Measurements from ENCODE around the gene METTL4. TPM values are rescaled to one million over a fixed set of nuclear protein-coding genes. Genes with fewer than 3 reads are reported as not detected.

METTL4 gene
- total RNA-seq, 1 experiment from 2014 or later = 15.5 TPM

DNA sequence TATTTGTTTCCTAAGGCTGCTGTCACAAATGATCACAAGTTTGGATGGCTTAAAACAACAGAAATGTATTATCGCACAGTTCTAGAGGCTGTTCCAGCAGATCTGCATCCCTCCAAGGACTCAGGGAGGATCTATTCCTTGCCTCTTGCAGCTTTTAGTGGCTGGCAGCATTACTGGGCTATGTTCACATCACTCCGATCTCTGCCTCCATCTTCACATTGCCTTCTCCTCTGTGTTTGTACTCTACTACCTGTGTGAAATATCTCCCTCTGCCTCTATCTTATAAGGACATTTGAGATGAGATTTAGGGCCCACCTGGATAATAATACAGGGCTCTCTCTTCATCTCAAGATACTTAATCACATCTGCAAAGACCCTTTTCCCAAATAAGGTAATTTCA, 19.0 kb upstream of the METTL4 start:
- TF ChIP-seq RAD21 (IDR thresholded peaks at IDR 0.05; ENCODE audit: low read depth) (no peak), SRF (IDR thresholded peaks at IDR 0.05; ENCODE audit: low read depth) (no peak), JUND (IDR thresholded peaks at IDR 0.05) (no peak), ZNF274 (IDR thresholded peaks at IDR 0.05; ENCODE audit: low read depth, low read length) (no peak), SP1 (IDR thresholded peaks at IDR 0.05; ENCODE audit: low read depth) (no peak), POLR2AphosphoS5 (IDR thresholded peaks at IDR 0.05; ENCODE audit: low read depth, low read length) (no peak)
- TF ChIP-seq, protein P1, sequence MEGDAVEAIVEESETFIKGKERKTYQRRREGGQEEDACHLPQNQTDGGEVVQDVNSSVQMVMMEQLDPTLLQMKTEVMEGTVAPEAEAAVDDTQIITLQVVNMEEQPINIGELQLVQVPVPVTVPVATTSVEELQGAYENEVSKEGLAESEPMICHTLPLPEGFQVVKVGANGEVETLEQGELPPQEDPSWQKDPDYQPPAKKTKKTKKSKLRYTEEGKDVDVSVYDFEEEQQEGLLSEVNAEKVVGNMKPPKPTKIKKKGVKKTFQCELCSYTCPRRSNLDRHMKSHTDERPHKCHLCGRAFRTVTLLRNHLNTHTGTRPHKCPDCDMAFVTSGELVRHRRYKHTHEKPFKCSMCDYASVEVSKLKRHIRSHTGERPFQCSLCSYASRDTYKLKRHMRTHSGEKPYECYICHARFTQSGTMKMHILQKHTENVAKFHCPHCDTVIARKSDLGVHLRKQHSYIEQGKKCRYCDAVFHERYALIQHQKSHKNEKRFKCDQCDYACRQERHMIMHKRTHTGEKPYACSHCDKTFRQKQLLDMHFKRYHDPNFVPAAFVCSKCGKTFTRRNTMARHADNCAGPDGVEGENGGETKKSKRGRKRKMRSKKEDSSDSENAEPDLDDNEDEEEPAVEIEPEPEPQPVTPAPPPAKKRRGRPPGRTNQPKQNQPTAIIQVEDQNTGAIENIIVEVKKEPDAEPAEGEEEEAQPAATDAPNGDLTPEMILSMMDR (IDR thresholded peaks at IDR 0.05 in 2 of 3, conservative IDR thresholded peaks at IDR 0.05 in 1 of 3; ENCODE audit: borderline replicate concordance in 1 of 3, insufficient read depth in 1 of 3, low read depth in 2 of 3, low read length in 2 of 3) = no peak
- TF ChIP-seq, protein P2, sequence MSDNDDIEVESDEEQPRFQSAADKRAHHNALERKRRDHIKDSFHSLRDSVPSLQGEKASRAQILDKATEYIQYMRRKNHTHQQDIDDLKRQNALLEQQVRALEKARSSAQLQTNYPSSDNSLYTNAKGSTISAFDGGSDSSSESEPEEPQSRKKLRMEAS (IDR thresholded peaks at IDR 0.05) = no peak
- no peaks in the 10 kb centered on the region for H3K9me2 ChIP-seq (ENCODE audit: insufficient read depth)
- H3K4me2 ChIP-seq (ENCODE audit: low read length) = no peak overlapping the region
- no peaks in the 10 kb centered on the region for H3K27me3 ChIP-seq (ENCODE audit: insufficient read depth, low read length)
- no peak for DNase-seq (ENCODE audit: low read depth, low spot score)
- ATAC-seq = no peak
- H3K36me3 ChIP-seq (ENCODE audit: control insufficient read depth in 1 of 2, insufficient read depth in 2 of 2, low read length in 2 of 2) = peaks cover 15 to 57% of the 10 kb centered on the region in 2 experiments
- no peak overlapping the region for H2AFZ ChIP-seq (ENCODE audit: low read depth, low read length, poor library complexity, severe bottlenecking)
- ChIA-PET POLR2A (no interaction called here), CTCF (no interaction called here), RAD21 (ENCODE audit: low non-redundant PET in 1 of 2, low total read pairs in 2 of 2, uncharacterized antibody in 2 of 2, unreplicated experiment in 2 of 2) (no interaction called here)
- no peak overlapping the region for H3K4me3 ChIP-seq (replicated peaks in 1 of 2; ENCODE audit: low read depth in 1 of 2, low read length in 2 of 2)
- H3K27ac ChIP-seq (ENCODE audit: low read depth, low read length) = no peak overlapping the region
- H4K20me1 ChIP-seq (ENCODE audit: insufficient read depth) = no peaks in the 10 kb centered on the region
- H3K79me2 ChIP-seq (ENCODE audit: insufficient read depth, low read length) = peaks cover 9% of the 10 kb centered on the region; the same call in 1 of the 2 replicates
- BruUV-seq (replicated peaks) = no TSS peak
- H3K9me3 ChIP-seq (ENCODE audit: control insufficient read depth in 1 of 2, insufficient read depth in 1 of 2, low read depth in 1 of 2, low read length in 2 of 2) = no peaks in the 10 kb centered on the region
- intact Hi-C loops (cut with micrococcal nuclease) = no loop called here
- peaks cover 15 to 32% of the 10 kb centered on the region in 2 experiments; a peak in 3 of 4 replicates for H3K4me1 ChIP-seq (ENCODE audit: control insufficient read depth in 1 of 2, insufficient read depth in 2 of 2, low read length in 2 of 2)
- H3K9ac ChIP-seq (ENCODE audit: low read length) = no peak overlapping the region
